Esophagus squamous epithelium (tissue), 5 donors: ENCODE results near the gene P2RX6. TPM values are rescaled to one million over a fixed set of nuclear protein-coding genes. Genes with fewer than 3 reads are reported as not detected.

Experiments used
- DNase-seq: peaks from one replicate; lab custom pipeline; 2025; lab: John Stamatoyannopoulos, UW
- H3K27ac ChIP-seq, 4 donors: fragments of 200-600 bp; sonication (generic); one replicate each; pipeline ENCODE4 v1.5.1; 2016 to 2019; ENCODE audit warnings: mild to moderate bottlenecking in 1 of 4
- H3K27me3 ChIP-seq, 4 donors: fragments of 200-600 bp; sonication (generic); 1 replicate in 3 of 4; 2 replicates in 1 of 4; pipeline versions ENCODE4 v1.5.1 to v1.6.0; 2017 to 2021; ENCODE audit warnings: antibody characterized with exemption in 1 of 4
- H3K36me3 ChIP-seq, 3 donors: fragments of 200-600 bp; sonication (generic); one replicate each; pipeline ENCODE4 v1.5.1; 2016 to 2019
- H3K4me1 ChIP-seq, 3 donors: fragments of 200-600 bp; sonication (generic); one replicate each; pipeline ENCODE4 v1.5.1; 2017 to 2019
- H3K4me3 ChIP-seq, 4 donors: fragments of 200-600 bp; sonication (generic); 1 replicate in 3 of 4; 2 replicates in 1 of 4; pipeline ENCODE4 v1.5.1; 2016 to 2019; ENCODE audit warnings: mild to moderate bottlenecking in 2 of 4, moderate library complexity in 1 of 4
- H3K9me3 ChIP-seq, 3 donors: fragments of 200-600 bp; sonication (generic); one replicate each; pipeline ENCODE4 v1.5.1; 2016 to 2019
- CTCF ChIP-seq, 6 experiments: fragments of 450-650 bp in 4 of 6; fragments of 200-600 bp in 2 of 6; sonication (generic) in 2 of 6; IDR thresholded peaks; one replicate each; pipeline ENCODE4 v1.5.1; 2016 to 2019; ENCODE audit warnings: antibody characterized with exemption in 6 of 6, mild to moderate bottlenecking in 4 of 6, moderate library complexity in 4 of 6
- POLR2A ChIP-seq, 4 donors: fragments of 450-650 bp; IDR thresholded peaks; one replicate each; pipeline ENCODE4 v1.6.1; 2017; ENCODE audit warnings: antibody characterized with exemption in 4 of 4, mild to moderate bottlenecking in 4 of 4, moderate library complexity in 3 of 4
- WGBS, 2 donors: methylation state at CpG; one replicate each; pipeline ENCODE4 v1.1.5; 2018; 5-methylcytosine and 5-hydroxymethylcytosine counted together
- intact Hi-C: fragments of 100-400 bp; cut with DNase I; formaldehyde crosslinking; loops from one replicate; pipeline ENCODE4 v1.15.0; 2022
- total RNA-seq, 4 donors: library from RNA; depleted of rRNA; stranded (reverse); fragments of >200 nt; gene quantifications; one replicate each; pipeline ENCODE4 v1.1.0, GENCODE V29; 2016
- donor health status: DM: yes; HTN: yes; CAD: no.

The P2RX6 gene
- total RNA-seq, 4 donors from 2014 or later: 0.18 to 0.76 (median 0.50) TPM; not detected in 1

- Histone ChIP-seq H3K27me3 (no peaks in the 10 kb centered on the region), H3K4me1 (peaks cover under 1 to 6% (median 1%) of the 10 kb centered on the region in 3 donors), H3K4me3 (no peak overlapping the region), H3K36me3 (no peaks in the 10 kb centered on the region), H3K27ac (no peak overlapping the region), H3K9me3 (no peaks in the 10 kb centered on the region)
- intact Hi-C loops: no loop called here
- WGBS, 2 donors: 70 to 75% methylated on average over 11 to 14 of the region's 16 CpGs
- no peak for TF ChIP-seq POLR2A (IDR thresholded peaks at IDR 0.05)
- DNase-seq: no peak
Observed at GRCh38 chr22:20974336-20974955, 40.5 kb upstream of the P2RX6 start.

GRCh38 chr22:20975541-20976290, 39.2 kb upstream of the P2RX6 start:
- TF ChIP-seq CTCF (IDR thresholded peaks at IDR 0.05): no peak
- no peaks in the 10 kb centered on the region for H3K27me3 ChIP-seq
- H3K36me3 ChIP-seq: no peaks in the 10 kb centered on the region
- 75 to 81% methylated on average over 8 to 10 of the region's 14 CpGs for WGBS, 2 donors
- no peaks in the 10 kb centered on the region for H3K9me3 ChIP-seq
- no peak overlapping the region for H3K27ac ChIP-seq
- intact Hi-C loops: no loop called here
- no peak overlapping the region for H3K4me3 ChIP-seq
- no peak for DNase-seq
- H3K4me1 ChIP-seq: peaks cover 9 to 18% (median 14%) of the 10 kb centered on the region in 3 donors

- no peak for DNase-seq
- intact Hi-C loops: no loop called here
- Histone ChIP-seq H3K27ac (no peak overlapping the region), H3K4me3 (no peak overlapping the region), H3K9me3 (no peaks in the 10 kb centered on the region), H3K4me1 (peaks cover 15 to 25% (median 19%) of the 10 kb centered on the region in 3 donors), H3K27me3 (no peaks in the 10 kb centered on the region), H3K36me3 (no peaks in the 10 kb centered on the region)
- WGBS, 2 donors: 73 to 81% methylated on average over 14 to 18 of the region's 24 CpGs
- no peak for TF ChIP-seq CTCF (IDR thresholded peaks at IDR 0.05)
- no peak for TF ChIP-seq POLR2A (IDR thresholded peaks at IDR 0.05)
Observed at GRCh38 chr22:20976291-20976877, 38.6 kb upstream of the P2RX6 start.

- intact Hi-C loops: no loop called here
- no peak for DNase-seq
- 63 to 78% methylated on average over 2 to 7 of the region's 11 CpGs for WGBS, 2 donors
Observed at GRCh38 chr22:20977019-20977418, 37.9 kb upstream of the P2RX6 start.

More at GRCh38 chr22:20977019-20977418, 37.9 kb upstream of the P2RX6 start:
- no peaks in the 10 kb centered on the region for H3K36me3 ChIP-seq
- H3K4me1 ChIP-seq: peaks cover 15 to 29% (median 22%) of the 10 kb centered on the region in 3 donors
- no peak overlapping the region for H3K27ac ChIP-seq
- no peaks in the 10 kb centered on the region for H3K9me3 ChIP-seq
- TF ChIP-seq CTCF (IDR thresholded peaks at IDR 0.05): no peak
- TF ChIP-seq POLR2A (IDR thresholded peaks at IDR 0.05): no peak
- H3K27me3 ChIP-seq: no peaks in the 10 kb centered on the region
- no peak overlapping the region for H3K4me3 ChIP-seq
